CMK (cell line): ENCODE data around the gene TMEM61.
A peak's percentile ranks its signal among the peaks of the same experiment; 100 is the strongest.
"Not testable (repeated sequence)": the region's sequence is repeated elsewhere in the genome, so short reads cannot be mapped to it uniquely, and the experiment has no call there.

Source experiments
- DNase-seq: peaks from one replicate; pipeline ENCODE4 v3.0.0-alpha.2; 2010; ENCODE audit warnings: low read depth

Gene TMEM61

DNA sequence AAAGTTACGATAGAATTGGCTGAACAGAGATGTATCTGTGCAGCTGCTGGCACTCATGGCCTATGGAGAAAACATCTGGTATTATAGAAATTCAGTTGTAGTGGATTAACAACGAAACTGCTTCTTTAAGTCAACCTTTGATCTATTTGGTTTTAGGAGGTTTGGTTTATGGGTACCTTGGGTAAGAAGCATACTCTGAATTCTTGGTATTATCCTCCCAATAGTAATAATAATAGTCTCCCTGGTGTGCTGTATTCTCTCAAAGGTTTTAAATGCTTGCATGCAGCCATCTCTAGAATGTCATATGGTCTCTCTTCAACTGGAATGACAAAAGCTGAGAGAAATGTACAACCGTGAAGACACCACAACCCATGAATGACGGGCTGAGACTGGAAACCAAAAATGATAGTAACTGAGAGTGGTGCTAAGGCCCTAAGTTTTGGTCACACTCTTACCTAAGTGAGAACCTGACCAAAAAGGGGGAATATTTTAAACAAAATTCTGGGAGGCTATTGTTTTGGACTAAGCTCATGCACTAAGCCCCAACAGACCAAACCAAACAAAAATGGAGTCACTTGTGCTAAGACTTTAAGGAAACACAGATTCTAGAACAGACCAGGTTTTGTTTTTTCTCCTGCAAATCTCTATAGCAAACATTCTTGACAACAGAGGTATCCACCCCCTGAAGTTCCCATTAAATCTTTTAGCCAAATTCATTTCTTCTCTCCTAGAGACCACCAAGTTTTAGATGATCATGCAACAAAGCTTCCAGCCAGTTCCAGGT is 17.6 kb upstream of the TMEM61 start:
- no peak for DNase-seq

DNA sequence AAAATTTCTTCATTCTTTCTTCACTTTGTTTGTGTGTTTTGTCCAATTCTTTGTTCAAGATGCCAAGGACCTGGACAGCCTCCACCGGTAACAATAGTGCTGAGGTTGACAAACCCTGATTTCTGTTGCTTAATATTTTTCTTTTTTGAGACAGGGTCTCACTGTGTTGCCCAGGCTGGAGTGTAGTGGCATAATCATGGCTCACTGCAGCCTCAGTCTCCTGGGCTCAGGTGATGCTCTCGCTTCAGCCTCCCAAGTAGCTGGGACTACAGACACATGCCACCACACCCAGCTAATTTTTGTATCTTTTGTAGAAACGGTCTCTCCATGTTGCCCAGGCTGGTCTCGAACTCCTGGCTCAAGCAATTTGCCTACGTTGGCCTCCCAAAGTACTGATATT is 16.6 kb upstream of the TMEM61 start:
- not testable (repeated sequence) for DNase-seq

- DNase-seq: peak; percentile 18
Measured at GRCh38 chr1:54965624-54966340, 14.6 kb upstream of the TMEM61 start.

- no peak for DNase-seq
Measured at GRCh38 chr1:54967372-54967771, 13.1 kb upstream of the TMEM61 start.

DNA sequence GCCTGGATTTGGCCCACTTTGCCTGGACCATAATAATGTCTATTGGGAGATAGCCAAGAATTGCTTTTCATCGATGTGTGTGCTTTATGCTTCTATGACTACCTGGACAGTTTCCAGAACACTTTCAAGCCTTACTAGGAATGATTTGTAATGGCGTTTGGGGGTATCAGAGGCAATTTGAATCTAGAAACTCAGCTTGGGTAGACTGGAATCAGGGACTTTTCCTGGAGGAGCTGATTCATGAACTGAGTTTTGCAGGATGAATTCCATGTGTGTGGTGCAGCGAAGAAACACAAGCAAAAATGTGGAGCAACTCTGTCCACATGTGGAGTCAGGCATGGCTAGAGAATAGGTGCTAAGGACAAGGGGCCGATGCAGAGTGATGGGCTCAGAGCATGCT is 11.9 kb upstream of the TMEM61 start:
- no peak for DNase-seq

GRCh38 chr1:54969879-54970278 is 10.5 kb upstream of the TMEM61 start:
- no peak for DNase-seq

- DNase-seq: no peak
Measured at GRCh38 chr1:54970901-54971300, 9.5 kb upstream of the TMEM61 start.

GRCh38 chr1:54971317-54971791 is 9.1 kb upstream of the TMEM61 start:
- DNase-seq: no peak

DNA sequence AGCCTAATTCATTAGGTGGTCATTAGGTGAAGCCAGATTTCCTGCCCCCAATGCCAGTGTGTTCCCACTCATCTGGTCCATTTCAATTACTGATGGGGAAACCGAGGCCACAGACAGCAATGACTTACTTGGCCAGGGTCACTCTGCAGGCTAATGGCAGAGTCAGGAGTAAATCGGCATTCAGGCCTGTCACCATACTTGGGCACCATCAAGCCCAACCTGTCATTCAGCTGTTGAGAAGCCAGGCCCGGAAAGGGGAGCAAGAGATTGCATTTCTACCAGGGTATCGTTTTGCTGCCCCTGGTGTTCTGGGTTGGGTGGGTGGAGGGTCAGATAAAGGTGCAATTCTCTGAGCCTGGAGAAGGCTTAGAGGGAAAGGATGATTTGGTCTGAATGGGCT is 8.0 kb upstream of the TMEM61 start:
- DNase-seq: no peak

GRCh38 chr1:54973205-54973921 is 7.1 kb upstream of the TMEM61 start:
- DNase-seq: no peak

GRCh38 chr1:54975356-54976108 is 4.9 kb upstream of the TMEM61 start:
- no peak for DNase-seq

GRCh38 chr1:54976747-54977146 is 3.7 kb upstream of the TMEM61 start:
- no peak for DNase-seq

DNA sequence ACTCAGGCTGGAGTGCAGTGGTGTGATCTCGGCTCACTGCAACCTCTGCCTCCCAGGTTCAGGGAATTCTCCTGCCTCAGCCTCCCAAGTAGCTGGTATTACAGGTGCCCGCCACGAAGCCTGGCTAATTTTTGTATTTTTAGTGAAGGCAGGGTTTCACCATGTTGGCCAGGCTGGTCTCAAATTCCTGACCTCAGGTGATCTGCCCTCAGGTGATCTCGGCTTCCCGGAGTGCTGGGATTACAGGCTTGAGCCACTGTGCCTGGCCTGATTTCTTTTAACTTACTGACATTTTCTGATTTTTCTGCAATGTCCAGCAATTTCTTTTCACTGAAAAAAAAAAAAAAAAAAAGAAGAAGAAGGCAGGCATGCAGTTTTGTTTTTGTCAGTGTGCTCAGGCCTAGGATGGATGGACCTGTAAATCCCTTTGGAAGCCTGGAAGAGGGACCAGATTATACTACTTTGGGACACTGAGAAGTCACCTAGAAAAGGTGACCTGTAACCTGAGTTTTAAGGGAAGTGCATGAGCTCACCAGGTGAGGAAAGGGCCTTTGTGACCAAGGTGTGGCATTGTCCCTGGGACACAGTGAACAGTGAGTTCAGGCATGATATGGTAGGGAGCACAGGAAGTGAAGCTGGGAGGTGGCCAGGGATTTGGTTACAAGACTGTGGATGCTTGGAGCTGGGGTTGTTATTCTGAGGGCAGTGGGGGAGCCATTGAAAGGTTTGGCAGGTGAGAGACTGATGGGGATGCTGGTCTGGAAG is 2.7 kb upstream of the TMEM61 start:
- DNase-seq: no peak

DNA sequence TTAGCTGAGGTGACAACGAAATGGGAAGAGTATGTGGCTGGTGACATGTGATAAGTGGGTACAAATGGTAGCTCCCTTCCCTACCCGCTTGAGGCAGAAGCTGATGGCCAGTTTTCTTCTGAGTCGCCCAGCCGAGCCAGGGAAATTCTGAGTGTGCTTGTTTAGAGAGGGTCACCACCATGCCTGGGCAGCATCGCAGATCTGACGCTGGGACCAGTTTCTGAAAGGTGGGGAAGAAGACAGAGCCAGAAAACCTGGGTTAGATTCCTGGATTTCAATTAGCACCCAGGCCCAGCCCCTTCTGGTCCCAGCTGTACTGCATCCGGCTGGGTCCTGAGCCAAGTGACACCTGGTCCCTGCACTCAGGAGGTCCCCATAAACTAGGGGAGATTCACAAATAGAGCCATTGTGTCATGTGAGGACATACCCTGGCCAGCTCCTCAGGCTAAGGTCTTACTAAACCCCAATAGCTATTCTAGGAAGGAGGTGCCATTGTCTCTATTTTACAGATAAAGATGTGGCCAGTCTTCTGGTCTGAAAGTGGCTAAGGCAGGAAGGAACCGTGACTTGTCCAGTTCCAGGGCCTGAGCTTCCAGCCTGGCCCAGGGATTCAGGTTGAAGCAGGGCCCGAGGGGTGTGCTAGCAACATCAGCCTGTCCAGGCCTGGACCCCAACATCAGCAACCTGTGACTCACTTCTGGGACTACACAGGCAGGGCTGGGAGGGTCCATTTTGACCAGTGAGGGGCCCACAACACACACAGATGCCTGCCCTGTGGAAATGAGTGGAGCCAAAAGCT is 1.7 kb upstream of the TMEM61 start:
- DNase-seq: no peak

DNA sequence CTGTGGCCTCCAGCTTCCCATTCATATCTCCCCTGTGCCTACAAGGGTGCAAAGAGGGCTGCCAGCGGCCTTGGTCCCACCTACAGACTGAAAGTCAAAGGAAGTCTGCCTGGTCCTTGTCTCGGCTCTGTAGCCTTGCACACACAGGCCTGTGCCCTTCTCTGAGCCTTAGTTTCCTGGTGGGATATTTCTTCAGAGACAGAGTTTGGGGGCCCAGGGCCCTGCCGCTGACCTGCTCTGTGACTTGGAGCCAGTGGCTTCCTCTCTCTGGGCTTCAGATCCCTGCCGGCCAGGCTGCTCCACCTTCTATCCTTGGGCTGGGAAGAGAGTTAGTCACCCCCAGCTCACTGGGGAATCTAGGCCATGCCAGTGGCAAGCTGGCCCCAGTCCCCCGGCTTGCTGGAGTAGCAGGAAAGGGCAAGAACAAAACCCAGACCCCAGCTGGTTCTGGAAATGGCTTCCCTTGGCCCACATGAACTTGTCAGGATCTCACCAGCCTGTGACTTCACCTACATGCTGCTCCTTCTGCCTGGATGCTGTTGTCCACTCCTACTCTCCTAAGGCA is 1.0 kb upstream of the TMEM61 start:
- no peak for DNase-seq

DNA sequence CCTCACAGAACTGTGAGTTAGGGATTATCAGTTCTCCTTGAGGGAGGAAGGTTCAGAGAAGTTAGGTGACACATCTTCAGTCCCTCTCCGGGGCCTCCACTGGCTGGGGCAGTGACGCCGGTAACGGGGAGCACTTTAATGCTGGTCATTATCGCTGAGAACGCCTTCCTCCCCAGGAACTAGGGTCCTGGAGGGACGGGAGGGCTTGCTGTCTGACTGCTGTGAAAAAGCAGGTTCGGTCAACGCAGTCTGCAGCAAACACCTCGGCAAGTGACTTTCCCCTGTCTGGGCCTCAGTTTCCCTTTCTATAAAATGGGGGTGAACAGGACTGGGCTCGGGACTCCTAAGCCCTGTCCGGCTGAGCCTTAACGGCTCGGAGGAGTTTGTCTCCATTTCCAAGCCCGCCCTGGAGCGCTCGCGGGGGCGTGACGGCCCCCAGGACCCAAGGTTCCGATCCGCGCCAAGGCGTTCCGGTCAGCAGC is 341 bp upstream of the TMEM61 start:
- no peak for DNase-seq

DNA sequence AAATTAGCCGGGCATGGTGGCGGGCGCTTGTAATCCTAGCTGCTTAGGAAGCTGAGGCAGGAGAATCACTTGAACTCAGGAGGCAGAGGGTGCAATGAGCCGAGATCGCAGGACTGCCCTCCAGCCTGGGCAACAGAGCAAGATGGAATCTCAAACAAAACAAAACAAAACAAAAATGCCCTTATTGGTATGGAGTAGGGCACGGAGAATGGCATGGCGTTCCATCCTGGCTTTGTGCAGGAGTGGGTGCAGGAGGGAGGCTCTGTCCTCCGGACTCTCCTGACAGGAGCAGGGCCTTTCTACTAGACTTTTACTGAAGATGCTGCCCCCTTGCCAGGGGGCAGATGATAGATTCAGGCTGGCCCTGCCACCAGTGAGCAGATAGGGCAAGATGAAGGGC is 1.0 kb downstream of the TMEM61 start:
- no peak for DNase-seq

- no peak for DNase-seq
Measured at GRCh38 chr1:54982739-54983138, 2.3 kb downstream of the TMEM61 start.

DNA sequence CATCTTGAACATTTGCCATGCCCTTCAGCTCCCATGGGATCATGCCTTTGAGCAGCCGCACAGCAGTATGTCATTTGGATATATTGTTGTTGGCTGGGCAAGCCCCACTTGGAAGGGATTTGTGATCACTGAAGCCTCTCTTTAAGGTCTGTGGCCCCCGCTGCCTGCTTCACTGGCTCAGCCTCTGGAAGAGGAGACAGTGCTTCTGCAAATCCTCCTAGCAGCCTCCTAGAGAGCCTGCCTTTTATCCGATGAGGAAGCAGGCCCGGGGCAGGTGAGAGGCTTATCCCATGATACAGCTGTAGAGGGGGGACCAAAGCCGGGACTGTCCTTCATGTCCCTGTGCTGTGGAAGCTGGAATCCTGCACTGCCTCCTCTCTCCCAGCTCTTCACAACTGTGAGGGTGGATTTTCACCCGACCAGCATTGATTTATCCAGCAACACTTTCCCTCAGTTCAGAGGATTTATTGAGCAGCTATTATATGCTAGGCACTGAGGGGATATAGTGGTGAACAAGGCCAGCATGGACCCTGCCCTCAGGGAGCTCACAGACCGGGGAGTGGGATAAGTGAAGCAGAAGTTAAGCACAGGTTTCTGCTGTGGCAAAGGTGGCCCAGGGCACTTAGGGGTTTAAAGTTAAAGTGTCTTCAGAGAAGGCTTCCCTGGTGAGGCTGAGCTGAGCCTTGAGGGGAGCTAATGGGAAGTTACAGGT is 3.9 kb downstream of the TMEM61 start:
- no peak for DNase-seq
